ENCODE results near the gene SRRD. TPM values are rescaled to one million over a fixed set of nuclear protein-coding genes. Genes with fewer than 3 reads are reported as not detected.

The SRRD gene
- polyA plus RNA-seq, 1 donor = 18.1 TPM

- H3K27me3 ChIP-seq (ENCODE audit: control insufficient read depth, insufficient read depth, low read length) = no peaks in the 10 kb centered on the region
- no peak overlapping the region for H3K27ac ChIP-seq (ENCODE audit: low read length)
- H3K36me3 ChIP-seq (ENCODE audit: control insufficient read depth, insufficient read depth, low read length) = peaks cover 30% of the 10 kb centered on the region
- no peak overlapping the region for H3K4me3 ChIP-seq (ENCODE audit: low read length)
- H3K9me3 ChIP-seq (ENCODE audit: control insufficient read depth, low read depth, low read length) = no peaks in the 10 kb centered on the region
- no peak for DNase-seq
- H3K4me1 ChIP-seq (ENCODE audit: control insufficient read depth, insufficient read depth, low read length) = no peaks in the 10 kb centered on the region
- WGBS (ENCODE audit: insufficient coverage, low lambda C conversion rate) = no CpG with 5 or more reads among the region's 7 CpGs
Observed at GRCh38 chr22:26534171-26534855, 50.6 kb downstream of the SRRD start.

GRCh38 chr22:26534874-26535602, 51.4 kb downstream of the SRRD start:
- DNase-seq = no peak
- Histone ChIP-seq H3K27me3 (ENCODE audit: control insufficient read depth, insufficient read depth, low read length) (no peaks in the 10 kb centered on the region), H3K27ac (ENCODE audit: low read length) (no peak overlapping the region), H3K9me3 (ENCODE audit: control insufficient read depth, low read depth, low read length) (no peaks in the 10 kb centered on the region), H3K36me3 (ENCODE audit: control insufficient read depth, insufficient read depth, low read length) (peaks cover 27% of the 10 kb centered on the region), H3K4me3 (ENCODE audit: low read length) (no peak overlapping the region), H3K4me1 (ENCODE audit: control insufficient read depth, insufficient read depth, low read length) (no peaks in the 10 kb centered on the region)
- no CpG with 5 or more reads among the region's 13 CpGs for WGBS (ENCODE audit: insufficient coverage, low lambda C conversion rate)

GRCh38 chr22:26535603-26535908, 51.9 kb downstream of the SRRD start:
- Histone ChIP-seq H3K4me1 (ENCODE audit: control insufficient read depth, insufficient read depth, low read length) (no peaks in the 10 kb centered on the region), H3K4me3 (ENCODE audit: low read length) (no peak overlapping the region), H3K27ac (ENCODE audit: low read length) (no peak overlapping the region), H3K27me3 (ENCODE audit: control insufficient read depth, insufficient read depth, low read length) (no peaks in the 10 kb centered on the region), H3K9me3 (ENCODE audit: control insufficient read depth, low read depth, low read length) (no peaks in the 10 kb centered on the region), H3K36me3 (ENCODE audit: control insufficient read depth, insufficient read depth, low read length) (peaks cover 31% of the 10 kb centered on the region)
- WGBS (ENCODE audit: insufficient coverage, low lambda C conversion rate) = 100% methylated on average over 1 of the region's 3 CpGs
- DNase-seq = no peak

GRCh38 chr22:26536056-26536761, 52.5 kb downstream of the SRRD start:
- Histone ChIP-seq H3K4me1 (ENCODE audit: control insufficient read depth, insufficient read depth, low read length) (no peaks in the 10 kb centered on the region), H3K27me3 (ENCODE audit: control insufficient read depth, insufficient read depth, low read length) (no peaks in the 10 kb centered on the region), H3K27ac (ENCODE audit: low read length) (no peak overlapping the region), H3K4me3 (ENCODE audit: low read length) (no peak overlapping the region), H3K9me3 (ENCODE audit: control insufficient read depth, low read depth, low read length) (no peaks in the 10 kb centered on the region), H3K36me3 (ENCODE audit: control insufficient read depth, insufficient read depth, low read length) (peaks cover 38% of the 10 kb centered on the region)
- DNase-seq = no peak
- WGBS (ENCODE audit: insufficient coverage, low lambda C conversion rate) = no CpG with 5 or more reads among the region's 12 CpGs

- Histone ChIP-seq H3K4me3 (ENCODE audit: low read length) (no peak overlapping the region), H3K9me3 (ENCODE audit: control insufficient read depth, low read depth, low read length) (no peaks in the 10 kb centered on the region), H3K27ac (ENCODE audit: low read length) (no peak overlapping the region), H3K4me1 (ENCODE audit: control insufficient read depth, insufficient read depth, low read length) (no peaks in the 10 kb centered on the region), H3K27me3 (ENCODE audit: control insufficient read depth, insufficient read depth, low read length) (no peaks in the 10 kb centered on the region), H3K36me3 (ENCODE audit: control insufficient read depth, insufficient read depth, low read length) (peaks cover 40% of the 10 kb centered on the region)
- WGBS (ENCODE audit: insufficient coverage, low lambda C conversion rate) = no CpG with 5 or more reads among the region's 3 CpGs
- no peak for DNase-seq
Observed at GRCh38 chr22:26536762-26537134, 53.1 kb downstream of the SRRD start.

- H3K9me3 ChIP-seq (ENCODE audit: control insufficient read depth, low read depth, low read length) = no peaks in the 10 kb centered on the region
- no peaks in the 10 kb centered on the region for H3K27me3 ChIP-seq (ENCODE audit: control insufficient read depth, insufficient read depth, low read length)
- no peak overlapping the region for H3K27ac ChIP-seq (ENCODE audit: low read length)
- DNase-seq = no peak
- no CpG with 5 or more reads among the region's 2 CpGs for WGBS (ENCODE audit: insufficient coverage, low lambda C conversion rate)
- peaks cover 35% of the 10 kb centered on the region for H3K36me3 ChIP-seq (ENCODE audit: control insufficient read depth, insufficient read depth, low read length)
- no peaks in the 10 kb centered on the region for H3K4me1 ChIP-seq (ENCODE audit: control insufficient read depth, insufficient read depth, low read length)
- H3K4me3 ChIP-seq (ENCODE audit: low read length) = no peak overlapping the region
Observed at GRCh38 chr22:26540119-26540518, 56.4 kb downstream of the SRRD start.

GRCh38 chr22:26541167-26541819, 57.6 kb downstream of the SRRD start:
- Histone ChIP-seq H3K27me3 (ENCODE audit: control insufficient read depth, insufficient read depth, low read length) (no peaks in the 10 kb centered on the region), H3K36me3 (ENCODE audit: control insufficient read depth, insufficient read depth, low read length) (peaks cover 32% of the 10 kb centered on the region), H3K9me3 (ENCODE audit: control insufficient read depth, low read depth, low read length) (no peaks in the 10 kb centered on the region), H3K4me1 (ENCODE audit: control insufficient read depth, insufficient read depth, low read length) (no peaks in the 10 kb centered on the region), H3K4me3 (ENCODE audit: low read length) (no peak overlapping the region), H3K27ac (ENCODE audit: low read length) (no peak overlapping the region)
- DNase-seq = no peak
- WGBS (ENCODE audit: insufficient coverage, low lambda C conversion rate) = no CpG with 5 or more reads among the region's 47 CpGs

- Histone ChIP-seq H3K27ac (ENCODE audit: low read length) (no peak overlapping the region), H3K4me3 (ENCODE audit: low read length) (no peak overlapping the region), H3K4me1 (ENCODE audit: control insufficient read depth, insufficient read depth, low read length) (no peaks in the 10 kb centered on the region), H3K27me3 (ENCODE audit: control insufficient read depth, insufficient read depth, low read length) (no peaks in the 10 kb centered on the region), H3K36me3 (ENCODE audit: control insufficient read depth, insufficient read depth, low read length) (peaks cover 23% of the 10 kb centered on the region), H3K9me3 (ENCODE audit: control insufficient read depth, low read depth, low read length) (no peaks in the 10 kb centered on the region)
- no peak for DNase-seq
- WGBS (ENCODE audit: insufficient coverage, low lambda C conversion rate) = no CpG with 5 or more reads among the region's 3 CpGs
Observed at GRCh38 chr22:26542831-26543230, 59.2 kb downstream of the SRRD start.

Data from large intestine (tissue), 3 donors.